SIG-M5 treated with dmso at 0.1 percent for 504 hours (cell line): ENCODE results near the gene HIVEP2.
A peak's percentile ranks its signal among the peaks of the same experiment; 100 is the strongest.

Source experiments
- DNase-seq: peaks from one replicate; lab custom pipeline; 2025; ENCODE audit not compliant: unreplicated experiment; lab: John Stamatoyannopoulos, UW

HIVEP2 gene

GRCh38 chr6:142867988-142868812 is 76.8 kb downstream of the HIVEP2 start:
- DNase-seq: peak; percentile 28

DNA sequence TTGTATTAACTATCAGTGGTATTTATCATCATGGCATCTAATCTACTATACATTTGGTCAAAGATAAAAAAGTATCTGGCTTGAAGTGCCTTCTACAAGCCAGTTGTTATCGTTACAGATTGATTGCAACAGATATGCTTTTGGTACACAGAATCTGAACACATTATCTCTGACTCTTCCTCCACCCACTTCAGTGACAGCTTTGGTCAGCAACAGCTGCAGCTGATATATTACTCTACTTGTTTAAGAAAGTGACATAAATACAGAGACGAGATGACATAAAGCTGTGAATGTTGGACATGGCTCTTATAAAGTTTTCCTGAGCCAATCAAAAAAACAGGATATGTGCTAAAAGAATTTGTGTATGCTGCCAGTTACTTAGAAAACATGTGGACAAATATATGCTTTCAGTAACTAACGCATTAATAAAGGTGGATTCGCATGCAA is 77.6 kb downstream of the HIVEP2 start:
- no peak for DNase-seq

DNA sequence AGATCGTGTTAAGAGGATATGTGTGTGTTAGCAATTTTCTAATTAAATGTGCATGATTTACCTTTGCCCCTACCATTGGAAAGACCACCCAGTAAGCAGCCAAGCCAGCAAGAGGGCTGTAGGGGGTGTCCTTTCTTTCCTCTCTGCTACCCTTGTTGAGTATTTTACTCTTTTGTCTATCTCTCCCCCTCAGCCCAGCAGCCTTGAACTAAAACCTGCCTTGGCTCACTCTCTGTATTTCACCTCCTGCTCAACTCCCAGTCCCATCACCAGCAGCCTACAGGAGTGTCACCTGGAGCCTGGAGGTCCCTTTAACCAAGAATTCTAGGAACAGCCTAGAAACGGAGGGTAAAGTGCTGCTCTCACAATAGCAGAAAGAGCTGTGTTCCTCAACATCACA is 81.0 kb downstream of the HIVEP2 start:
- no peak for DNase-seq

DNA sequence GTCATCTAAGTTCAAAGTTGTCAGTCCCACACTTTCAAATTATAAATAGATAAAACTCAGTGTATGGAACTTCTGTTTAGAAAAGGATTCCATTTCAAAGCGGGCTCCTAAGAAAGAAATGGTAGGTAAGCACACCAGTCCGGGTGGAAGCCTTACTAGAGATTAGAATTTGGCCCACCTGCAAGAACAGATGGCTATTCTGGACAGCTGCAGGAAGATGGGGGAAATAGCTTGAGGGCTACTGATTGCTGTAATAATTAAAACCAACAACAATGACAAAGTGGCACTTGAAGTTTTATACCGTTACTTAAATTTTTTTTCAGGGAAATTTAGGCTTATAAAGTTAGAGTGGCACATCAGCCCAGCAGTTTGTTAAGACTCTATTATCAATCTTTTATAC is 83.3 kb downstream of the HIVEP2 start:
- DNase-seq: no peak

- DNase-seq: no peak
Observed at GRCh38 chr6:142860498-142860897, 84.5 kb downstream of the HIVEP2 start.

DNA sequence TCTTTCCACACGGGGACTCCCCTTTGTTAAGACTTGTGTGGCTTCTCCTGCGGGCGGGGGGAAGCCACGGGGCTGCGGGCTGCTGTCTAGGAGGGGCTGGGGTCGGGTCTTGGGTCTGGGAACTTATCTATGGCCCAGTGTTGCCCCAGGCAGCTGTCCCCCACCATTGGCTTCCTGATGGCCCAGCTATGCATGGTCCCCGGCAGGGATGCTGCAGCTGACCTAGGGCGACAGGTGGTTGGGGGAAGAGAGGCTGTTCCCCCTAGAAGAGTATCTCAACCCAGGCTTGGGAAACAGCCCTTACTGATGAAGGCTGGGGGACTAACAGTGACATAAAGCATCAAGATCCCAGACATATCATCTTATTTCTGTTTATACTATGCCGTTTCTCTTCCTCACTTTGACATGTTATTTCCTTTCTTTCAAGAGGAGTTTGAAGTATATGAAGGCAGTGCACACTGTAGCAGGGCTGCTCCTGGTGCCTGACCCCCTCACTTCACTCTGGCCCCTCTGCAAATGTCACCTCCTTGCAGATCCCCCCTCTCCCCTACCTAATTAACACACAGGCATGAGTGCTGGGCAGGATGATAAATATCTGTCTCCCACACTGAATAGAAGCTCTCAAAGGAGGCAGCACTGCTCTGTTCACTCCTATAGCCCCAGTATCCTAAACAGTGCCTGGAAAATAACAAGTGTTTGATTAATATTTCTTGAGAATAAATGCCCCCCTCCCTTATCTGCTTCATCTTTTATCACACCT is 87.0 kb downstream of the HIVEP2 start:
- no peak for DNase-seq

DNA sequence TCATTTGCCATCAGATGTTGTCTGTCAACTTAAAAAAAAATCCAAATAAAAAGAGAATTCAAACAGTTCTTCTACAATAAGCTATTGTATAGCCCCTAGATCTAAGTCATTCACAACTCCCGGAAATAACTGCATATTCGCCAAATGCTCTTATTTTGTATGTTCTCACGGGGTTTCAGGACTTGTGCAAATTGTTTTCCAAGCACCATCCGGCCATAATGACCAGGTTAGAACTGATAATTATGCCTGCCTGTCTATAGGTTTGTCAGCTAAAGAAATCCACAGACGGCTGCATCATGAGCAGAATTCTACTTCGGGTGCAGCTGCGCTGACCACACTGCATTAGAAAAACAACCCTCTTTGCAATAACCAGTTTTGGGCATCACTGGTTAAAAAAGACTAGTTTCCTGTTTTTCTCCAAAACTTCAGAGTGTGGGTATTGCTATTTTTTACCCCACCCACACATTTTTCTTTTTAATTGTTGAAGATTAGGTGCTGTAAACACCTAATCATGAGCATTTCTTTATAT is 87.7 kb downstream of the HIVEP2 start:
- DNase-seq: no peak

GRCh38 chr6:142856624-142857232 is 88.2 kb downstream of the HIVEP2 start:
- no peak for DNase-seq

GRCh38 chr6:142855893-142856623 is 88.9 kb downstream of the HIVEP2 start:
- no peak for DNase-seq

DNA sequence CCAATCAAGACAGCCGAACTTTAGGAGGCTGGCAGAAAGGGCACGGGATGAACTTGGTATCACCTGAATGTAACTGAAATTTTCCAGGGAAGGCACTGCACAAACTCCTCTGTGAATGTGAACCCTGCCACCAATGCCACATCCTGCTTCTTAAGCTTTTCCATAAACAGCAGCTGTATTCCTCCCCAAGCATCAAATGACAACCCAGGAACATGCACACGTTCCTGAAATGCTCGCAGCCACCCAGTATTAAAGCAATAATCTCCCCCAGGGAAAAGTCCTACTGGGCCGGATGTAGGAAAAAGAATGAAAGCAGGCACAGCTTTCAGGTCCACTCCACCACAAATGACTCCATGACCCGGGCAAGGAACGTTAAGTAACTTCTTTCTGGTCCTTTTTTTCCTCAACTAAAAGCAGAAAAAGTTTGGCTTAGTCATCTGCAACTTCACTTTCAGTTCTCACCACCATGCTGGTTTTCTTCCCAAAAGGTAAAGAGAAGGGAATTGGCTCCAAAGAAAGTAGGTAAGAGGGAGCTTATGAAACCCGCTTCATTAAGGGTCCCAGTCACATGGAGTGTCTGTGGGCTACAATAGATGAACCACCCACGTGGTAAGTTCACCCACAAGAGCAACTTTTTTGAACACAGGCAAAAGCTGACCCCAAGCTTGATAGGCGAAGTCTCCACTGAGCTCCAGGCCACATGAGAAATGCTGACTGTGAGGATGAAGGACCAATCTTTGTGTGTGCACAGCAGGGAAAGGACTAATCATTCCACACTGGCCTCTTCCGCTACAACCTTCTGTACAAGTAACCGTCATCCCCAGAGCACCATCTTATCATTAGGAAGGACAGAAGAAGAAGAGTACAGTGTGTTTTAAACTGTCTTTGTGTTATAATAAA is 90.1 kb downstream of the HIVEP2 start:
- DNase-seq: no peak

GRCh38 chr6:142853244-142854180 is 91.5 kb downstream of the HIVEP2 start:
- DNase-seq: peak; percentile 42

DNA sequence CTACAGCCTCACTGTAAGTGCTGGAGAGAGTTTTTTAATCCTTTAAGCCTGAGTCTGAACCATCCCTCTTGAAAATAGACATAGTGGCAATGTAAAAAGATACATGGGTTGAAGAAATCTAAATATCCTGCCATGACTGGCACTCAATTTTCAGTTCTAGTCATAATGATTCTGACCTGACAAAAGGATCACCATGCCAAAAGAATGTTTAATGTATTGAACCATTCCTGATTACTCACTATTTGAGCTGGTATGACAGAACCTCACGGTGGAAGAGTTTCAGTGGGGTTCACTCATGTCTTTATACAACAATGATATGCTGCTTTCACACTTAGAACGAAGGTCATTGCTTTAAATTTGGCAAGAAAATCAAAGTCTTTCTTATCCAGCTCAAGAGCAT is 93.4 kb downstream of the HIVEP2 start:
- DNase-seq: no peak

GRCh38 chr6:142850679-142851423 is 94.1 kb downstream of the HIVEP2 start:
- no peak for DNase-seq

GRCh38 chr6:142848976-142849375 is 96.0 kb downstream of the HIVEP2 start:
- no peak for DNase-seq

DNA sequence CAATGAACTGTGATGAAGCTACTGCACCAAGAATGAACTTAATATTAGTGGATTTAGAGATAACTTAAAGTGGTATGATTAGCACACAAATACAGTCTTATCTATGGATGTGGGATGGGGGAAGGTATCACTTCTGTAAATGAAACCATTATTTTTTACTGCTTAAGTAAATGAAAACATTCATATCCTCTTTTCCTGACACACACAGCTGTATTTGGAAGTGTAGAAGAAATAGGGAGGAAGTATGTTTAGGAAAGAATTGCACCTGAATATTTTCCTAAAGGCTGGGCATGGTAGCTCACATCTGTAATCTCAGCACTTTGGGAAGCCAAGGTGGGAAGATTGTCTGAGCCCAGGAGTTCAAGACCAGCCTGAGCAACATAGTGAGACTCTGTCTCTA is 96.8 kb downstream of the HIVEP2 start:
- DNase-seq: no peak

DNA sequence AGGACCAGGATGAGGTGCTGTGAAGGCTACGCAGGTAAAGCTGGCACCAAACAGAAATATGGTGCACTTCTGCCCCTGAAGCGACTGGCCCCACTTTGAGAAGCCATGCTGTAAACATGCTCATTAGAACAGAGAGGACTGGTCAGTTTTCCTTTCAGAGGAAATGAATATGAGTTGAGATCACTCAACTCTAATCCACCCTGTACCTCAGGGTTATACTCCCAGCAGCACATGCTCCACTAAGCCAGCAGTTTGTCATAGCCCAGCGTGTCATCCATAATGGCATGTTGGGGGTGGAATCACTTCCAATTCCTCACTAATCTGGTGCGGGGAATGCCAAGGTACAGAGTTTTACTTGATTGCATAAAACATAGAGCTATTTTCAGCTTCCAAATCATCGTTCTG is 98.1 kb downstream of the HIVEP2 start:
- DNase-seq: no peak

GRCh38 chr6:142846459-142846831 is 98.5 kb downstream of the HIVEP2 start:
- DNase-seq: no peak
